Stimulated activated CD8-positive, alpha-beta memory T cell treated with anti-CD3 and anti-CD28 coated beads, Interleukin-4, amount 100 ng/mL, for 48 hours (primary cell): Measurements from ENCODE around the gene PPP3CA.
A peak's percentile ranks its signal among the peaks of the same experiment; 100 is the strongest.
"Not testable (repeated sequence)": the region's sequence is repeated elsewhere in the genome, so short reads cannot be mapped to it uniquely, and the experiment has no call there.

Experiments
- DNase-seq: peaks from one replicate; pipeline ENCODE4 v3.0.0-alpha.2; 2020

The PPP3CA gene

GRCh38 chr4:101244349-101244748 is 103.0 kb downstream of the PPP3CA start:
- no peak for DNase-seq

DNA sequence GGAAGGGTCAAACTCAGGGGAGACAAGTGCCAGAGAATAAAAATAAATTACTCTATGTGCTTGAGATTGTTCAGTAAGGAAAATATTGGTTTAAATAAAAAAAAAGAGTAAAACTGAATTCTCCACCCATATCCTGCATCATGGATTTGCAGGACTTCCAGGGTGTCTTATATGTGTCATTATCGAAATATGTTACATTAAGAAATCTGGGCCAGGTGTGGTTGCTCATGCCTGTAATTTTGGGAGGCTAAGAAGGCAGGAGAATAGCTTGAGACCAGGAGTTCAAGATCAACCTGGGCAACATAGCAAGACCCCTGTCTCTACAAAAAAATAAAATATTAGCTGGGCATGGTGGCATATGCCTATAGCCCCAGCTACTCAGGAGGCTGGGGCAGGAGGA is 104.9 kb downstream of the PPP3CA start:
- no peak for DNase-seq

DNA sequence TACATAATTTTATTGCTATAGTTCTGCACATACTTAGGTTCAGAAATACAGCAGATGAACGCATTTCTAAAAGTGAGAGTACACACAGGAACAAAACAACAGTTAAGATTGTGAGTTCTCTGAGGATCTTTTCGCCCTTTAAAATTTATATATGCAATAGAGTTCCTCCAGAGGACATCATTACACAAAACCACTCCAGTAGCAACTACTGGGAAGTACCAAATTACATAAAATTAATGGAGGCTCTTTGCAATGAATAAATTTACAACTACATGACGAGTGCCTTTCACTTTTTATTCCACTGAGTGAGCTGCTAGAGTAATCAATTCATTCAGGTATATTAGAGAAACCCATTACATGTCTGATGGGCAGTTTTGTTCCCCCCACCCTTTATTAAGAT is 107.2 kb downstream of the PPP3CA start:
- DNase-seq: no peak

DNA sequence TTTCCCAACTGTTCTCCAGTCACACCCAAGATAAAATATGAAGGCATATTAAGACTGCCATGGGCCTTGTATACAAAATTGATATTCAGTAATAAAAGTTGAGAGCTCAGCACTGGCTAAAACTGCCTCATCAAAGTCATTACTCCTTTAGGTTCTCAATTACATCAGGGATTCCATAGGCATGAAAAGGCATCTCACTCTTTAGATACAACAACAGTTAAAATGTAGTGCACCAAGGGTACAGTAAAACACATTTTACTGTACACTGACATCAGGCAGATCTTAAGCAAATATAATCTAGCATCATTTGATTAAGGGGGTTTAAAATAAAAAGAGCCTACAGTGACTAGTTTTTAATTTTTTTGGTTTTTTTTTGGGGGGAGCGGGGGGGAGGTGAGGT is 107.7 kb downstream of the PPP3CA start:
- DNase-seq: no peak

DNA sequence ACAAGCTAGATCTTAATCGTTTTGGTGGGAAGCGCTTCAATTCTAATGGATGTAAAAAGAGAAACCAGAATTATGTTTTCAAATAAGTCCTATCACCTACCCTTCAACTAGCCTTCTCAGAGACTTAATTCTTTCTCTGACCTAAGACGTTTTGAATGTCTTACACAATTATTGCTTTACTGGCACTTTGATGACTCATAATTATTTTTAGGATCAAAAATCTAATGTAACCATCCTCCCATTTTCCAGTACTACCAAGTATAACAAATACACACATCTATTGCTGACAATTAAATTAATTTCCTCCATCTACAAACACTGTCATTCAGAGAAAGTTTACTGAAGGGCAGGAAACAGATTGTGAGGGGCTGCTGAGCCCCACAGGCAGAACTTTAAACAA is 108.6 kb downstream of the PPP3CA start:
- no peak for DNase-seq

- DNase-seq: no peak
Measured at GRCh38 chr4:101237773-101238172, 109.6 kb downstream of the PPP3CA start.

DNA sequence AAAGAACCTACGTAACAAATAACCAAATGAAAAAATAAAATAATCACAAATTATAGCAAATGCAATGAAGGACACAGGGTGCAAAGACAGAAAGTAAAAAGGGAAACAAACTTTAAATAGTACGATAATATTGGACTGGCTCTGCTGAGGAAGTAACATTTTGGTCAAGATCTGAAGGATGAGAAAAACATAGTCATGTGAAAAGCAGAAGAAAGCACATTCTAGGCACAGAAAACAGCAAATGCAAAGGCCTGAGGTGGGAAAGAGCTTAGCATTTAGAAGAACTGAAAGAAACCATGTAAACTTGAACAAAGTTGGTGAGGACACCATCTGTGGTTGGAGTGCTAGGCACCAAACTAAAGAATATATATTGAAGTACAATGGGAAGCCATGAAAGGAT is 111.2 kb downstream of the PPP3CA start:
- no peak for DNase-seq

GRCh38 chr4:101234141-101234540 is 113.2 kb downstream of the PPP3CA start:
- not testable (repeated sequence) for DNase-seq

DNA sequence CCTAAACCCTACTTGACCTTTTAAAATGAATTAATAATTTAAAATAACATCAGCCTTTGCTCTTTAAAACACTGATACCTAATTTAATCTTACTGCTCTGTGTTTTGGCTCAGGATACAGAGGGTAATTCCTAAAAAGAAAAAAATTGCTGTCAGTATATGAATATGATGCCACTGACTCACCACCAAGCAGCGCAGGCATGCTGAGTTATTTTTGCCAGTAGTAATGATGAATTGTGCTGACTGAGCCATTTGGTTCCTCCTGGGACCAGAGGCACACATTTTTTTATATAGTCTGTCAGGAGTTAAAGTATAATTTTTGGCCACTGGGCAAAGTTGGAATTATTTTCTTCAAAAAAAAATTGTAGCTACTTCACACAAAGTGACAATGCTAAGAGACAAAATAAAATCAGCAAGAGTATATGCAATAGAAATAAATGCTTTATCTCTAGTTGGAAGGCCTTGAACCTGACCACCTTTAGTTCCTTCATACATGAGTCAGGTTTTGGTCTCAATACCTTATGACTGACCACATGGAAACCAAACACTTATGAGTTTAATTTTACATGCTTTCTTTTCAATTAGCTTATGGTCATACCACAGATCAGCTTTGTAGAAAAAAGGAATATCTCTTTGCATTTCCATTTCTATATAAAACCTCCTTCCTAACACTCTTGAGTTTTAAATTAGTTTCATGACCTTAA is 115.1 kb downstream of the PPP3CA start:
- no peak for DNase-seq

GRCh38 chr4:101230801-101231426 is 116.4 kb downstream of the PPP3CA start:
- no peak for DNase-seq

GRCh38 chr4:101229116-101229515 is 118.2 kb downstream of the PPP3CA start:
- no peak for DNase-seq

GRCh38 chr4:101227715-101228114 is 119.6 kb downstream of the PPP3CA start:
- DNase-seq: no peak

DNA sequence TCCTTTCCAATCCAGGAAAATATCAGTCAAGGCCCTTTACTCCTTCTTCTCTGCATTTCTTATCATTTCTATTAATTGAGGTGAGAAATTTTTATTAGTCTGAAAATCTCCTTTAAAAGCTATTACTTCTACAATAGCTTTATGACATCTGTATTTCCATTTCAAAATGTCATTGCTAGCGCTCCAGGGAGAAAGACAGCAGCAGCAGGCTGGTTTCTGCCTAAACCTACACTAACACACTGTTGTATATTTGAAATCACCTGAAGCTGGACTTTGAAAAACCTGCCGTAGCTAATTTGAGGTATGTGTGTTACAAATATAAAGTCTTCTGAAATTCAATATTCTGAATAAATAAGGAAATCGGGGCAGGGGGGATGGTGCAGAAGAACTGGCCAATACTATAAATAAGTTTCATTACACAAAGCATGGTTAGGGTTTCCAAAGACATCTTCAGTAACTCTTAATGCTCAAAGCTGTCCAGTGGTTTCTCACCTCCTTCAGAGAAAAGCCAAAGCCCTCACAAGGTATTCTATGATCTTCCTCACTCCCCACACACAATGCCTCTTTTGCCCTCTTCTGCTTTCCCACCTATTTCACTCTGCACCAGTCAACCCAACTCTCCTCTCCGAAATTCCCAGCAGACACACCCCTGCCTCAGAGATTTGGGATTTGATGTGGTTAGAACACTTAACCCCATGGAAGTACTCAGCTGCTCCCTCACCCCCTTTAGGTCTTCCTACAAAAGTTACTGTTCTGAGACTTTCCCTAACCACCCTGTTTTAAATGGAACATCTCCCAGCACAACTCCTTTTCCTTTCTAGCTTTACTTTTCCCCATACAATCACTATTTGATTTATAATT is 122.7 kb downstream of the PPP3CA start:
- DNase-seq: no peak

GRCh38 chr4:101222156-101222845 is 125.0 kb downstream of the PPP3CA start:
- no peak for DNase-seq

DNA sequence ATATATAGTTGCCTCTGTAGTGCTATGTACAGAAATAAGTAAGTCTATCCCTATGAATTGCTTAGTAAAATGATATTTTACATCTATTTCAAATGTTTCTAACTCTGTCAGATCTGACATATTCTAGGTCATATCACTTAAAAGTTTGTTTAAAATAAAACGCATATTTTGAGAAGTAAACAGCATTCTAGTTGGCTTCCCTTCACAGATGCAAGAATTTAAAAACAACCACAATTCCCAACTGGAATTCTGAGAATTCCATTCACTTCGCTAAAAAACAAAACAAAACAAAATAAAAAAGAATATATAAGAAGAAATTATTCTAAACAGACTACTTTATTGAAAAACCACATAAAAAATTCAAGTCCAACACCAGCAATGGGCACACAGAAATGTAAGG is 126.0 kb downstream of the PPP3CA start:
- DNase-seq: no peak

DNA sequence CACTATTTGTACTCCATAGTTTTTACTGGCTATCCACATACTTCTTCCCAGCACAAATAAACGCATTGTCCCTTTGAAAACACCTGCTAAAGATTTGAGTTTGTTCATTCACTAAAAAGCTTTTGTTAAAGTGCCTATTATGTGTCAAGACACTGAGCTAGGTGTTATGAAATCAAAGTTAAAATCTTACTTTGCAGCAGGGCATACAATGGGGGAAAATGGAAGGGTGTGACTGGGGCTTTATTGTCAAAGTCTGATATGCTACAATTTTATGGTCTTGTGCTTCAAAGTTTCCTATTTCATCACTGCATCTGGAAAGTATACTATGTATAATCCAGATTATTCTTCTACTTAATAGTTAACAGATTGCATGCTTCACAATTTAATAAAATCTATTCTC is 128.4 kb downstream of the PPP3CA start:
- no peak for DNase-seq

GRCh38 chr4:101218346-101218745 is 129.0 kb downstream of the PPP3CA start:
- DNase-seq: no peak

GRCh38 chr4:101217353-101218031 is 129.8 kb downstream of the PPP3CA start:
- DNase-seq: no peak

DNA sequence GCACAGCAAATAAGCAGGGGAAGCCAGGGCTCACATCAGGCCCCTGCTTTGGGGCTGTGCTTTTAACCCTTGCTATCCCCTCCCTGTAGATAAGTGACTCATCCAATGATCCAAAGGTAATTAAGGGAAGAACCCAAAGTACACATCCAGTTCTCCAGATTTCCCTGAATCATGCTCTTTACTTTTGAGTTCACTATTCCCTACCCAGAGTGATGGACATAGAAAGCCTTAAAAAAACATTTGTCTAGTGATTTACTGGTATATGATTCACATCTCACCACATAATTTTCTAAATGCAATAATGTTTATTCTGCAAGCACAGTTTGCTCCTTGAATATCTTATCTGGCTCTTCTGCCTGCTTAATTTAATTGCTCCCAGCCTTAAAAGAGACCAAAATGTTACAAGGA is 136.2 kb downstream of the PPP3CA start:
- no peak for DNase-seq

DNA sequence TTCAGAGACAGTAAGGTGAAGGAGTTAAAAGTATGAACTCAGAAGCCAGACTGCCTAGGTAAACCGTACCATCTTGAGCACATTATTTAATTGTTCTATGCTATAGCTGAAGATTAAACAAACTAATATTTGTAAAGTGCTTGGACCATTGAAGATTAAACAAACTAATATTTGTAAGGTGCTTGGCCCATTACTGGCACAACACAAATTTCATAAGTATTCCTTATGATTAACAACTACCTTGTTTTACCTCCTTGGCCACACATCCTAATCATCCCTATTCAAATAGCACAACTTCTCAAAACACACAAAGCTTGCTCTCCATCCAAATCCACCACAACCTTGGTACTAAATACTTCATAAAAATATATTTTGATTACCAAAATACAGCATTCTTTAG is 137.0 kb downstream of the PPP3CA start:
- DNase-seq: no peak

GRCh38 chr4:101208171-101208570 is 139.2 kb downstream of the PPP3CA start:
- no peak for DNase-seq

DNA sequence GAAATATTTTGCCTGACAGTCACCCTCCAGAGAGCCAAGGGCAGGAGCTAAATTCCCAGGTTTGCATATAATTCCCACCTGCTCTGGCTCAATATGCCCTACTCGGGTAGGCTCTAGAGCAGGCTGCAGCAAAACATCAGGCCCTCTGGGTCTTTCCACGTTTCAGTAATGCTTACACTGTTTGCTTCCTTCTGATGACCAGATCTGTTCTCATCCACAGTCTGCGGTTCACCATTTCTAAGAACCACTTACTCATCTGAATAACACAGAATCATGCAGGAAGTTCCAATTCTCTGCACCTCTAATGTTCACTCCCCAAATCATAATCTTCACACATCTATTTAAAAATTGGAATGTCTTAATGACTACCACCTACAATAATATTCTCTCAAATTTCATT is 141.4 kb downstream of the PPP3CA start:
- DNase-seq: peak; percentile 49

GRCh38 chr4:101201421-101201820 is 145.9 kb downstream of the PPP3CA start:
- DNase-seq: no peak
